HUES6 (cell line): Measurements from ENCODE around the gene GPR157.

Experiments
- H3K27ac ChIP-seq: 2 replicates; pipeline ENCODE4 v1.7.0; 2013; ENCODE audit warnings: low read depth, mild to moderate bottlenecking, low read length, inconsistent platforms
- H3K27me3 ChIP-seq: 2 replicates; pipeline ENCODE4 v1.6.1; 2013; ENCODE audit warnings: low read length; ENCODE audit not compliant: control insufficient read depth, insufficient read depth
- H3K36me3 ChIP-seq: 2 replicates; pipeline ENCODE4 v1.6.1; 2013; ENCODE audit warnings: low read length; ENCODE audit not compliant: control insufficient read depth, insufficient read depth
- H3K4me1 ChIP-seq: 2 replicates; pipeline ENCODE4 v1.6.1; 2013; ENCODE audit warnings: low read length; ENCODE audit not compliant: control insufficient read depth, insufficient read depth
- H3K4me3 ChIP-seq: 2 replicates; pipeline ENCODE4 v1.5.1; 2013; ENCODE audit warnings: low read depth, low read length
- H3K9ac ChIP-seq: one replicate; pipeline ENCODE4 v1.6.1; 2013; ENCODE audit warnings: mild to moderate bottlenecking, low read length
- H3K9me3 ChIP-seq: 2 replicates; pipeline ENCODE4 v1.6.1; 2013; ENCODE audit warnings: low read depth, low read length; ENCODE audit not compliant: control insufficient read depth, insufficient read depth

GPR157 gene

GRCh38 chr1:9071554-9072235, 57.2 kb downstream of the GPR157 start:
- no peaks in the 10 kb centered on the region for H3K9me3 ChIP-seq
- H3K36me3 ChIP-seq: no peaks in the 10 kb centered on the region
- H3K27ac ChIP-seq: no peak overlapping the region
- H3K9ac ChIP-seq: no peak overlapping the region
- peaks cover 10% of the 10 kb centered on the region; the same call in 1 of the 2 replicates for H3K4me1 ChIP-seq
- no peak overlapping the region for H3K4me3 ChIP-seq
- H3K27me3 ChIP-seq: no peaks in the 10 kb centered on the region

GRCh38 chr1:9070486-9070885, 58.4 kb downstream of the GPR157 start:
- no peak overlapping the region for H3K4me3 ChIP-seq
- no peaks in the 10 kb centered on the region for H3K27me3 ChIP-seq
- peaks cover 10% of the 10 kb centered on the region; the same call in 1 of the 2 replicates for H3K4me1 ChIP-seq
- no peaks in the 10 kb centered on the region for H3K36me3 ChIP-seq
- H3K27ac ChIP-seq: no peak overlapping the region
- no peaks in the 10 kb centered on the region for H3K9me3 ChIP-seq
- H3K9ac ChIP-seq: no peak overlapping the region

GRCh38 chr1:9069326-9070100, 59.4 kb downstream of the GPR157 start, which contains the start of gene SLC2A5:
Gene SLC2A5 (minus strand): TSS chr1:9069635. CDS start chr1:9069536, 99 bp downstream.
- no peaks in the 10 kb centered on the region for H3K36me3 ChIP-seq
- no peak within 1 kb of the TSS for H3K27ac ChIP-seq
- H3K9me3 ChIP-seq: no peaks in the 10 kb centered on the region
- no peak within 1 kb of the TSS for H3K4me3 ChIP-seq
- no peak within 1 kb of the TSS for H3K9ac ChIP-seq
- H3K27me3 ChIP-seq: no peaks in the 10 kb centered on the region
- peaks cover 10% of the 10 kb centered on the region; the same call in 1 of the 2 replicates for H3K4me1 ChIP-seq

DNA sequence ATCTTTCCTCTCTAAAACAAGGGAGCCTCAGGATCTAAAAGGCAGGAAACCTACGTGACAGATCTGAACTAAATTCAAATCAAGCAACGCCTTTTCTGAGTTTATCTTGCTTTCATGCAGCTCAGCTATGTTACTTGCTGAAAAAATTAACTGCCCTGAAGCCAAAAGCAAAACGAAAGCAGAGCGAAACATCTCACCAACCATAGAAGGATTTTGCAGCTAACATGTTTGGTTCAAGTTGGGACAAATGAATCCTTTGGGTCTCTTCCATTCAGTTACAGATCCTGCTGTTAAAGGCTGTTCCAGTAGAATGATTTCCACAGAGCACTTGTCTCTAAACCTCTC, 59.9 kb downstream of the GPR157 start:
- peaks cover 10% of the 10 kb centered on the region; the same call in 1 of the 2 replicates for H3K4me1 ChIP-seq
- no peak overlapping the region for H3K27ac ChIP-seq
- H3K4me3 ChIP-seq: no peak overlapping the region
- no peaks in the 10 kb centered on the region for H3K27me3 ChIP-seq
- no peak overlapping the region for H3K9ac ChIP-seq
- H3K9me3 ChIP-seq: no peaks in the 10 kb centered on the region
- no peaks in the 10 kb centered on the region for H3K36me3 ChIP-seq

GRCh38 chr1:9066945-9067807, 61.7 kb downstream of the GPR157 start:
- Histone ChIP-seq H3K36me3 (no peaks in the 10 kb centered on the region), H3K9ac (no peak overlapping the region), H3K4me1 (peaks cover 10% of the 10 kb centered on the region; the same call in 1 of the 2 replicates), H3K4me3 (no peak overlapping the region), H3K27ac (no peak overlapping the region), H3K27me3 (no peaks in the 10 kb centered on the region), H3K9me3 (no peaks in the 10 kb centered on the region)

DNA sequence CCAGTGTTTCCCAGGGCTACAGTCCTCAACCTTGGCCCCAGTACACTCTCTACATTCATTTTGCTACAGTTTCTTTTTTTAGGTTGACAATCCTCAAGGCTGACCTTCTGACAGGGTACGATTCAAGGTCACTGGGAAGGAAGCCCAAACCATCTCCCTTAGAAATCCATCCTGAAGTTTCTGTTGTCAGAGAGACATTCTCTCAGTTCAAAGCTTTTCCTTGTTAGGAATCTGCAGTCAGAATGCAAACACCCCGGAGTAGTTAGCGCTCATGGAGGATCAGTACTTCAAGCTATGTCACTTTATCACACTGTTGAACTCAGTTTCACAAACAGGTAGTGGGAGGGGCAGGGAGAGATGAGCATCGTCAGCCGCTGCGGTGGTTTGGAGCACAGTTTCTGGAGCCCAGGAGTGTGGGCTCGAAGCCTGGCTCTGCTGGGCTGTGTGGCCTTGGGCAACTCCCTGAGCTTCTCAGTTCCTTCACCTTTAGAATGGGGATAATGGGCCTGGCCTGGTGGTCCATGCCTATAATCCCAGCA, 63.6 kb downstream of the GPR157 start:
- Histone ChIP-seq H3K4me1 (peaks cover 10% of the 10 kb centered on the region; the same call in 1 of the 2 replicates), H3K27ac (no peak overlapping the region), H3K27me3 (no peaks in the 10 kb centered on the region), H3K9me3 (no peaks in the 10 kb centered on the region), H3K4me3 (no peak overlapping the region), H3K9ac (no peak overlapping the region), H3K36me3 (no peaks in the 10 kb centered on the region)

DNA sequence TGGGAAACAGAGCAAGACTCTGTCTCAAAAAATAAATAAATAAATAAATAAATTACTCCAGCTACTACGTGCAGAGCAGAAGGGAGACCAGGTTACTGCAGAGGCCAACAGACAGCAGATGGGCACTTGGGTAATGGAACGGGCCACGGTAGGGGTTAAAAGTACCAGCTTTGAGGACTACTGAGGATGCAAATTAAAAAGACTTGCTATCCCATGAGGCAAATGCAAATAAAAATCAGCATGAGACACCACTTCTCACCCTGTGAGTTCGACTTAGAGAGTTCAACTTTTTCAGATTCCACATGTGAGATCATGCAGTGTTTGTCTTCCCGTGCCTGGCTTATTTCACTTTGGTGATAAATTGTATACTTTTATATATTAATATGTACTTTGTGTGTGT, 66.1 kb downstream of the GPR157 start:
- H3K27ac ChIP-seq: no peak overlapping the region
- no peaks in the 10 kb centered on the region; the same call in 1 of the 2 replicates for H3K4me1 ChIP-seq
- H3K9me3 ChIP-seq: no peaks in the 10 kb centered on the region
- H3K4me3 ChIP-seq: no peak overlapping the region
- no peaks in the 10 kb centered on the region for H3K36me3 ChIP-seq
- H3K27me3 ChIP-seq: no peaks in the 10 kb centered on the region
- no peak overlapping the region for H3K9ac ChIP-seq

- no peak overlapping the region for H3K9ac ChIP-seq
- no peaks in the 10 kb centered on the region for H3K9me3 ChIP-seq
- no peaks in the 10 kb centered on the region for H3K27me3 ChIP-seq
- no peaks in the 10 kb centered on the region; the same call in 1 of the 2 replicates for H3K4me1 ChIP-seq
- H3K36me3 ChIP-seq: no peaks in the 10 kb centered on the region
- H3K27ac ChIP-seq: no peak overlapping the region
- no peak overlapping the region for H3K4me3 ChIP-seq
Measured at GRCh38 chr1:9062021-9062471, 66.9 kb downstream of the GPR157 start.

DNA sequence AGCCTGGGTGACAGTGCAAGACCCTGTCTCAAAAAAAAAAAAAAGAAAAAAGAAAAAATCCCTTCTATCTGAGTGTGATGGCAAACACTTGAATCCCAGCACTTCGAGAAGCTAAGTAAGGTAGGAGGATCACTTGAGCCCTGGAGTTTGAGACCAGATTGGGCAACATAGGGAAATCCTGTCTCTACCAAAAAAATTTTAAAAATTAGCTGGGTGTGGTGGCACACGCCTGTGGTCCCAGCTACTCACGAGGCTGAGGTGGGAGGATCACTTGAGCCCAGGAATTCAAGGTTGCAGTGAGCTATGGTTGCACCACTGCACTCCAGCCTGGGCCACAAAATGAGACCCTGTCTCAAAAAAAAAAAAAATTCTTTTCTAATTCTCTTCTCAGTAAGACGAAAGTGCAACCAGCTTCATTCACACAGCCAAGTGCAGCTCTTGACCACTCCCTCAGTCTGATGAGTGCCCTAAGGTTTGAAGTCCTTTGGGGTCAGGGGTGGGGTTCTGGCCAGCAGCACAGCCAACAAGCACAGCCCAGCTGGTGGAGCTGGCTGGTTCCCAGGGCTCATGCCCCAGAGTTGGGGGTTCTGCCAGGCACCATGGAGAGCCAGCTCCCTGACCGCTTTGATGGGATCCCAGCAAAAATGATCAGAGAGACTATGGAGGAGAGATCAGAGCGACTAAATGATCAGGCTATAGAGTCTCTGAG, 67.5 kb downstream of the GPR157 start:
- H3K4me1 ChIP-seq: no peaks in the 10 kb centered on the region; the same call in 1 of the 2 replicates
- H3K27ac ChIP-seq: no peak overlapping the region
- no peaks in the 10 kb centered on the region for H3K27me3 ChIP-seq
- H3K36me3 ChIP-seq: no peaks in the 10 kb centered on the region
- H3K9ac ChIP-seq: no peak overlapping the region
- no peaks in the 10 kb centered on the region for H3K9me3 ChIP-seq
- no peak overlapping the region for H3K4me3 ChIP-seq
